Ovary (tissue), 9 donors: ENCODE measurements around the gene NAPG. TPM values are rescaled to one million over a fixed set of nuclear protein-coding genes. Genes with fewer than 3 reads are reported as not detected.

Experiments
- DNase-seq, 5 donors: peaks; one replicate each; pipeline ENCODE4 v3.0.0-alpha.2; 2019 to 2020
- H3K27ac ChIP-seq, 2 donors: fragments of 200-600 bp; one replicate each; pipeline versions ENCODE4 v1.5.1 to v1.8.0; 2019 to 2022
- H3K27me3 ChIP-seq: fragments of 200-600 bp; one replicate; pipeline ENCODE4 v1.8.0; 2022
- H3K36me3 ChIP-seq: fragments of 200-600 bp; sonication (generic); one replicate; pipeline ENCODE4 v1.5.1; 2019
- H3K4me1 ChIP-seq: one replicate; pipeline ENCODE4 v1.8.1; 2013; ENCODE audit warnings: mild to moderate bottlenecking, moderate library complexity; ENCODE audit not compliant: insufficient read depth
- H3K4me3 ChIP-seq: fragments of 200-600 bp; sonication (generic); one replicate; pipeline ENCODE4 v1.5.1; 2017
- H3K9me3 ChIP-seq, 2 donors: fragments of 200-600 bp in 1 of 2; sonication (generic) in 1 of 2; one replicate each; pipeline versions ENCODE4 v1.5.1 to v1.8.1; 2013 to 2019; ENCODE audit warnings: mild to moderate bottlenecking in 1 of 2, moderate library complexity in 1 of 2
- EP300 ChIP-seq: sonication (generic); formaldehyde crosslinking; IDR thresholded peaks from one replicate; pipeline ENCODE4 v1.6.1; 2017; ENCODE audit warnings: antibody characterized with exemption
- POLR2A ChIP-seq: fragments of 450-650 bp; IDR thresholded peaks from one replicate; pipeline ENCODE4 v1.6.1; 2017; ENCODE audit warnings: antibody characterized with exemption, mild to moderate bottlenecking, moderate library complexity
- whole genome bisulfite sequencing, 3 donors: extraction: QIAGEN DNeasy Blood & Tissue Kit in 1 of 3; methylation state at CpG; one replicate each; pipeline versions ENCODE4 v1.1.5 to v1.1.7; 2013 to 2017; 5-methylcytosine and 5-hydroxymethylcytosine counted together
- intact Hi-C, 4 donors: fragments of 100-400 bp; cut with DNase I; formaldehyde crosslinking; loops; one replicate each; pipeline versions ENCODE4 v1.11.0 to v1.15.1; 2022 to 2023
- polyA plus RNA-seq, 2 donors: library from polyadenylated mRNA; stranded (reverse); fragments of 200-250 nt in 1 of 2; fragments of 350-450 nt in 1 of 2; fragmentation: Illumina TruSeq in 1 of 2; extraction: RNeasy Lipid Tissue Mini Kit (QIAGEN cat#74804) in 1 of 2; gene quantifications; one replicate each; pipeline ENCODE4 v1.2.3, GENCODE V29; 2013 to 2014
- total RNA-seq, 7 donors: library from RNA; depleted of rRNA in 2 of 7; stranded (reverse); fragments of >200 nt in 2 of 7; fragmentation: NEBNext Ultra II Directional in 3 of 7; extraction: Animal tissue kit (Norgen Biotek cat#: 25700) in 3 of 7; gene quantifications; one replicate each; pipeline versions ENCODE4 v1.1.0 to v1.2.4, GENCODE V29; 2016 to 2023
- TF ChIP-seq, protein P1 (sequence below), 3 donors: fragments of 450-650 bp in 2 of 3; fragments of 200-600 bp in 1 of 3; IDR thresholded peaks; one replicate each; pipeline versions ENCODE4 v1.5.1 to v1.8.0; 2016 to 2022; ENCODE audit warnings: antibody characterized with exemption in 3 of 3, mild to moderate bottlenecking in 1 of 3
- donor health status: DM: no; HTN: no; CAD: no; lungs with moderate emphysema.
- donor health status: DM: no; HTN: no; CAD: no.
- donor health status: Bipolar disorder and iron deficiency.
- donor health status: DM: yes; HTN: yes; CAD: no.
- donor health status: DM: no; HTN: no; CAD: no.
- donor health status: DM: yes; HTN: yes; CAD: no.

Gene NAPG
- total and polyA plus RNA-seq, 9 donors: 7.9 to 25.8 (median 20.7) TPM

GRCh38 chr18:10486362-10486761 lies 39.5 kb upstream of the NAPG start:
- H3K27ac ChIP-seq: no peak overlapping the region

DNA sequence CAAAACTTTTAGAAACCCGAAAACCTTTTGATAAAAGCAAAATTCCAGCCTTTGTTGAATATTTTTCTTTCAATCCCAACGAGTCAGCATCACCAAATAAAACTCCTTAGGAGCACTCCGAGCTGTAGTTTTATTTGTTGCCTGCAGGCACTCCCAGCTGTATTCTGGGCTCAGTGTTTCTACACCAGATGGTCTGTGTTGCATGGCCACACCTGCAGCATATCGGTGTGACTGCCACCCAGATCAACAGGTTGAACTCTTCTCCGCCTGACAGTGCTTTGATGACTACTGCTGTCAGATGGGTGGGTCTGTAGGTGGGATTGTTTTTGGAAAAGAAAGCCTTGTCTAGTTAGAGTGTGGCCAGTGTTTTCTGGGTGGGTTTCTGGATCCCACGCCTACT lies 38.7 kb upstream of the NAPG start:
- TF ChIP-seq POLR2A (no peak), EP300 (no peak)
- TF ChIP-seq, protein P1, sequence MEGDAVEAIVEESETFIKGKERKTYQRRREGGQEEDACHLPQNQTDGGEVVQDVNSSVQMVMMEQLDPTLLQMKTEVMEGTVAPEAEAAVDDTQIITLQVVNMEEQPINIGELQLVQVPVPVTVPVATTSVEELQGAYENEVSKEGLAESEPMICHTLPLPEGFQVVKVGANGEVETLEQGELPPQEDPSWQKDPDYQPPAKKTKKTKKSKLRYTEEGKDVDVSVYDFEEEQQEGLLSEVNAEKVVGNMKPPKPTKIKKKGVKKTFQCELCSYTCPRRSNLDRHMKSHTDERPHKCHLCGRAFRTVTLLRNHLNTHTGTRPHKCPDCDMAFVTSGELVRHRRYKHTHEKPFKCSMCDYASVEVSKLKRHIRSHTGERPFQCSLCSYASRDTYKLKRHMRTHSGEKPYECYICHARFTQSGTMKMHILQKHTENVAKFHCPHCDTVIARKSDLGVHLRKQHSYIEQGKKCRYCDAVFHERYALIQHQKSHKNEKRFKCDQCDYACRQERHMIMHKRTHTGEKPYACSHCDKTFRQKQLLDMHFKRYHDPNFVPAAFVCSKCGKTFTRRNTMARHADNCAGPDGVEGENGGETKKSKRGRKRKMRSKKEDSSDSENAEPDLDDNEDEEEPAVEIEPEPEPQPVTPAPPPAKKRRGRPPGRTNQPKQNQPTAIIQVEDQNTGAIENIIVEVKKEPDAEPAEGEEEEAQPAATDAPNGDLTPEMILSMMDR (IDR thresholded peaks at IDR 0.05): no peak
- no peaks in the 10 kb centered on the region for H3K36me3 ChIP-seq
- H3K27ac ChIP-seq: peak overlapping the region; percentile 0 to 26
- DNase-seq: no peak
- intact Hi-C loops: no loop called here
- WGBS, 3 donors: 46 to 53% (median 49%) methylated on average over 6 of the region's 6 CpGs
- H3K4me3 ChIP-seq: no peak overlapping the region
- peaks cover 13% of the 10 kb centered on the region for H3K4me1 ChIP-seq
- H3K27me3 ChIP-seq: no peaks in the 10 kb centered on the region
- no peaks in the 10 kb centered on the region for H3K9me3 ChIP-seq

More at GRCh38 chr18:10486362-10486761, 39.5 kb upstream of the NAPG start:
- H3K4me3 ChIP-seq: no peak overlapping the region
- TF ChIP-seq POLR2A (no peak), EP300 (no peak)
- TF ChIP-seq, protein P1 (IDR thresholded peaks at IDR 0.05): no peak
- H3K36me3 ChIP-seq: no peaks in the 10 kb centered on the region
- intact Hi-C loops: no loop called here
- H3K27me3 ChIP-seq: no peaks in the 10 kb centered on the region
- peaks cover 13% of the 10 kb centered on the region for H3K4me1 ChIP-seq
- 34 to 37% (median 36%) methylated on average over 3 of the region's 3 CpGs for WGBS, 3 donors
- H3K9me3 ChIP-seq: no peaks in the 10 kb centered on the region
- DNase-seq: no peak

GRCh38 chr18:10488017-10488416 lies 37.8 kb upstream of the NAPG start:
- no peak for TF ChIP-seq EP300
- TF ChIP-seq, protein P1 (IDR thresholded peaks at IDR 0.05): no peak
- no peak for TF ChIP-seq POLR2A
- Histone ChIP-seq H3K27ac (peak overlapping the region; percentile 0 to 26), H3K4me3 (no peak overlapping the region), H3K9me3 (no peaks in the 10 kb centered on the region), H3K36me3 (no peaks in the 10 kb centered on the region), H3K4me1 (peaks cover 6% of the 10 kb centered on the region), H3K27me3 (no peaks in the 10 kb centered on the region)
- 31 to 37% (median 32%) methylated on average over 4 of the region's 4 CpGs for WGBS, 3 donors
- DNase-seq: peak; percentile 62 to 81 (median 71)
- intact Hi-C loops: no loop called here

GRCh38 chr18:10490401-10491165 lies 35.2 kb upstream of the NAPG start:
- H3K9me3 ChIP-seq: no peaks in the 10 kb centered on the region
- TF ChIP-seq POLR2A (no peak), EP300 (no peak)
- TF ChIP-seq, protein P1 (IDR thresholded peaks at IDR 0.05): no peak
- no peaks in the 10 kb centered on the region for H3K36me3 ChIP-seq
- H3K27ac ChIP-seq: no peak overlapping the region
- H3K4me1 ChIP-seq: no peaks in the 10 kb centered on the region
- intact Hi-C loops: no loop called here
- 84 to 89% (median 88%) methylated on average over 14 of the region's 14 CpGs for WGBS, 3 donors
- no peak for DNase-seq
- no peaks in the 10 kb centered on the region for H3K27me3 ChIP-seq
- no peak overlapping the region for H3K4me3 ChIP-seq
